NCI-H2227 treated with DMSO at 0.1 percent for 48 hours (cell line): ENCODE results near the gene MAD1L1.

Source experiments
- DNase-seq: peaks from one replicate; lab custom pipeline; 2025; lab: John Stamatoyannopoulos, UW

Gene MAD1L1

DNA sequence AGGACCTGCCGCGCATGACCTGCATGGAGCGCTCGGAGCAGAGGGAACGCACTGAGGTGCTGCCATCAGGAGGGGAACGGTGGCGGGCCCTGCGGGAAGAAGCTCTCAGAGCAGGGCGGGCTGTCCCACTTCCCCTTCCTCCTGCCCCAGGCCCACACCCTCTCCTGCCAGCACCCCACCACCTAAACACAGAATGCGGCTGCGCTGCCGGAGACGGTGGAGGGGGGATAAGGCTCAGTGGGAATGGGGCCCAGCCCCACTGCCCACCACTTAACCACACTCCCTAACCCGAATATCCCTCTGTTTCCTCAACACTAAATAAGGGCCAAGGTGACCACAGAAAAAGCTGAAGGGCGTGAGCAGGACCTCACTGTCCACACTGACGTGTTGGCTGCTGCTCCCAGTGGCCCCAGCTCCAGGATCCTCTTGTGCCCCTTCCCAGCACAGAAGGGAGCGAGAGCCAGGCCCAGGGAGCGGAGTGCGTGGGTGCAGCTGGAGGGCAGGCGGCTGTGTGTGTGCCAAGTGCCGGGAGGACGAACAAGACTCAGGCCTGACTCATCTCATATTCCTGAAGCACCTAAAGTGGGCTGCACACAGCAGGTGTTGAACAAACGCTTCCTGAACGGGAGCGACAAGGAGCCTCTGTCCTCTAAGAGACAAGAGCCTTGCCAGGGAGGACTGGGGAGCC lies 116.8 kb downstream of the MAD1L1 start:
- no peak for DNase-seq

GRCh38 chr7:2114926-2115759 lies 117.6 kb downstream of the MAD1L1 start:
- DNase-seq, result no peak

- DNase-seq, result no peak
Measured at GRCh38 chr7:2114052-2114451, 118.7 kb downstream of the MAD1L1 start.

DNA sequence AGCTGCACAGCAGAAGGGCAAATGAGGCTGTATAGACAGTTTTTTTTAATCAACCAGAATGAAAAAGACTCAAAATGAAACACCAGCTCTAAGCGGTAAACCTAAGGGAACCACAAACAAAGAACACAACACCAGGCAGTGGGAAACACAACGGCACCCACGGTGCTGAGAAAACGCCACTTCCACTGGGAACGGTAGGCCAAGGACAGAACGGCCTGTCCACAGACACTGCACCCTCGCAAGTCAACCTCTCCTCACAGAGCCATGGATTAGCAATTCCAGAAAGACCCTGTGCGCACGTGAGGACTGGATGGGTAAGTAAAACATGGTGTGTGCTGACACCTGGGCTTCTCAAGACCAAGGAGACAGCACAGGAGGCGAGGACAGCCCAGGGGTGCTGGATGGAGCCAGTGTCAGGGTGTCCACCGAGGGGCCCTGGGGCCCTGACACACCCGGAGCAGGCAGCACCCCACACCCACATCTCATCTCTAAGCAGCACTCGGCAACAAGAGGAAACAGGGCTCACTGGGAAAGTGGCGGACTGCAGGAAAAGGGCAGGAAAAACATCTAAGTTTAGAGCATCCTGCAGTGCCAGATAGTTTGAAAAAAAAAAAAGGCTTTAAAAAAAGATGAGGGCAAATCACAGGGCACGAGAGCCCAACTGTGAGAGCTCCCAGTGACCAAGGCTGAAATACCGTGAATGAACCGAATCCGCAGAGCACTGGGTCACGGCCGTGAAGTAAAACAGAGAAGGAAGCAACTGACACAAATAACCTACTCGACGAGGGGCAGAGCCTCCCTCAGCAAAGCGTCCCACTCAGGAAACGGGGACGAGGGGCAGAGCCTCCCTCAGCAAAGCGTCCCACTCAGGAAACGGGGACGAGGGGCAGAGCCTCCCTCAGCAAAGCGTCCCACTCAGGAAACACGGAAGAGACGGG lies 120.2 kb downstream of the MAD1L1 start:
- DNase-seq, result no peak

GRCh38 chr7:2111568-2111967 lies 121.2 kb downstream of the MAD1L1 start:
- DNase-seq, result no peak

DNA sequence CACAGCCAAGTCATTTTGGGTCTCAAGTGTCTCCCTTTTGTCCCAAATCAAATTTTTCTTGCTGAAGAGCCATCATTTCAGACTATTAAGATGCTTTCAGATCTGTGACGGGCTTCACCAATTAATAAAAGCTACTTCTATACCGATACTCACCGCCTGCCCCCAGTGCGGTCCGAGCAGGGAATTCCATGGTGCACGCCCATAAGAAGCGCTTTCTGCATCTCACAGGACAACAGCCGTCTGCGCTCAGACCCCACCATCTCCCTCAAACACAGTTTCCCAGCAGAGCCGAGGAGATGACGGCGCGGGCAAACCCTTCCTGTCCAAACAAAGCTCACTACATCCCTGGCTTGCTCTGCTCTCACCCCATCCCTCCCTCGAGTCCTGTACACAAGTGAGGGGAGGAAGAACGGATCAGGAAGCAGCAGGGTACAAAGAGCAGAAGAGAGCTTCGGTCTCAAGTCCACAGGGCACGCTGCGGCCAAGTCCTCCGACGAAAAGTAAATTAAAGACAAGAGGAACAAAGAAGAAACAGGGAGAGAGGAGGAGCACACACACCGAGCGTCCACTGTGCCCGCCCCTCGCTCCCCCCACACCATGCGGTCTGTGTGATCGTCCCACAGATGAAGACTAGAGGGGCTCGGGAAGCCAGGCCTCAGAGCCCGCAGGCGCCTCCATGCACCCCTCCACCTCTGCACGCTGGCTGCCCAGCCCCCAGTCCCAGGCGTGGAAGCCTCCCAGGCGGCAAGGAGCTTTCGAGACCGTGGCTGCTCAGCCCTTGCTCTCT lies 121.9 kb downstream of the MAD1L1 start:
- no peak for DNase-seq

DNA sequence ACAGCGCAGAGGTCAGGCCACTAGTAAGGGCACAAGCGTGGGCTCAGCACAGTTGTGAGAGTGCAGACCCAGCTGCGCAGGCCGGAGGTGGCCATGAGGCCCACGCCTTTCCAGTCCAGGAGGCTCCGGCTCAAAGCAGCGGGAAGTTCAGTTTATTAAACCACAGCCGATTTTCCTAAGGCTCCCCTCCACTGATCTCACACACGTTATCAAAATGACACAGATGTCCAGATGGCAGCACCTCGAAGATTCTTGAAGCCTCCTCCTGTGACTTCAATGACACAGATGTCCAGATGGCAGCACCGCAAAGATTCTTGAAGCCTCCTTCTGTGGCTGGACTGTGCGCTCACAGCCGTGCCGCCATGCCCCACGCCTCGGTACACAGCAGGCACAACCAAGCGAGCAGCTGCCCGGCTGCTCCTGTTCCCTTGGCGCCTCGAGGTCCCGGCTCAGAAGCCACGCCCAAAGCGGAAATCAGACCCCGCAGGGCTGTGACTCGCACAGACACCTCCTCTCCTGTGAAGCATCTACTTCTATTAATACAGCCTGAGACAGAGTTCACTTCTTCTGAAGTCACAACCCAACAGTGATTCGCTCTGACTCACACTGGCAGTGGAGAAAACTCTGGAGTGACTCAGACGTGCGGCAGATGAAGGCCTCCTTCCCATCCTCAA lies 122.7 kb downstream of the MAD1L1 start:
- no peak for DNase-seq

DNA sequence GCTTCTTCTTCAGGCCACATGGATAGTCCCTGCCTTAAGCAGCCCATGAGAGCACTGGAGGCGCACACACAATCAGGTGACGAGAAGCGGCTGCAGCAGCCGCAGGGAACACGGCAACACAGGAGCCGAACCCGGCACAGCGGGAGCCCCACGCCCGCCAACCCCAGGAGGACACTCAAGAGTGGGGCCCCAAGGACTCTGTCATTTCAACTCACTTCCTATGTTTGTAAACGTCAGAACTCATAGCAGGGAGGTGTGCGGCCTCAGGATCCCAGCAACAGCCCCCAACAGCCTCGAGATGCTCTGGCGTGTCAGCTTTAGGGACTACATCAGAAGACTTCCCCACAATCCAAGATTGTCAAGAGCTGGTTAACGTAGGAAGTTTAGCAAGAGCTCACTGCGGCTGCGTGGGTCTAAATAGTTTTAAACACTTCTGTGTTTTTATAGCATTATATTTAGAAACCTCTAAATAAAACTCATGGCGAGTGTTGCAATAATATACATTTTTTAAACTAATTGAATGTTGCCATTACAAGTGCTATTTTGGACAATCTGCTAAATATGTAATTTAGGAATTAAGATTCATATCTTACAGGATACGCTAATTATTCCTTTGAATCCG lies 123.4 kb downstream of the MAD1L1 start:
- DNase-seq, result no peak

DNA sequence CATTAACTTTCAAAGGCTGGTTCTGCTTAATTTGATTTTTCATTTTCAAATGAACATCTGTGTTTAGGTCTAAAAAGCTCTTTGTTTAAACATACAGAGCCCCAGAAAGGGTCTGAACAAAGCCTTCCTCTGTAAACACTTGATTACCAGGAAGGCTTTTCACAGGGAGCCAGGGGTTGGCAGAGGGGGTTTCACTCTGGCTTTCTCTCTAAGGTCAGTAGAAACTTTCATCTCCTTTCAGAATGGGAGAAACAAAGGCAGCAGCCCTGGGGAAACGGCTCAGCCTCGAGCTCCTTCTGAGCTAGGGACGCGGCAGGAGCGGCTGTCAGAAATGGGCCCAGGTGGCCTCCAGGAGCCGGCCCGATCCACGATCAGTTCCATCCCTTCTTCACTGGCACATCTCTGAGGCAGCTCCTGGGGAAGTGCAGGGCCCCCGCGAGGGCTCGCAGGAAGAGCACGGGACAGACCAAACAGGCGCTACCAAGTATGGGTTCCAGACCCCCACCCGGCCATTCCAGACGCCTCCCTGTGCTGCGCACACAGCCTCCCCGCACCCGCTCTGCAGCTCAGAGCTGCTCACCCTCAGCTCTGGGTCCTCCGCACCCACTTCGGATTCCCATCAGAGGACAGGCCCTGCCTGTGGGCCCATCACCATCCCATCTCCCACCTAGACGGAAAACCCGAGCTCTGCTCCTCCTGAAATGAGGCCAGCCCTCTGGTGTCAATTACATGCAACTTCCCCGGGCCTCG lies 124.1 kb downstream of the MAD1L1 start:
- DNase-seq, result no peak

DNA sequence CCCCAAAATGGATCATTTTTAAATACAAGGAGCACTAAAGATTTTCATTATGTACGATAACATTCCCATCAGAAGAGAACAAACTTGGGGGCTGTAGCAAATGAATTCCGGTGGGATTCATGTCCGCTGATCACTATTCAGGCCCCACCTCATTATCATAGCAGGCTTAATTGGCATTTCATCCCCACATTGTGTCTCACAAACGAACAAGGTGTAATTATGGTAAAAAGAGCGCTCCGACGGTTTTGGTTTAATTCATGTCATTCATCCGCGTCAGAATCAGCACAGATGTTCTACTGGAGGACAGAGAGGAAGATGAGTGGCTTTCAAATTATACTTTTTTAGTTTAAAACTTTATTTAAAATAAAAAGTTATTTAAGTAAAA lies 124.7 kb downstream of the MAD1L1 start:
- no peak for DNase-seq

- DNase-seq, result no peak
Measured at GRCh38 chr7:2107386-2108070, 125.2 kb downstream of the MAD1L1 start.

DNA sequence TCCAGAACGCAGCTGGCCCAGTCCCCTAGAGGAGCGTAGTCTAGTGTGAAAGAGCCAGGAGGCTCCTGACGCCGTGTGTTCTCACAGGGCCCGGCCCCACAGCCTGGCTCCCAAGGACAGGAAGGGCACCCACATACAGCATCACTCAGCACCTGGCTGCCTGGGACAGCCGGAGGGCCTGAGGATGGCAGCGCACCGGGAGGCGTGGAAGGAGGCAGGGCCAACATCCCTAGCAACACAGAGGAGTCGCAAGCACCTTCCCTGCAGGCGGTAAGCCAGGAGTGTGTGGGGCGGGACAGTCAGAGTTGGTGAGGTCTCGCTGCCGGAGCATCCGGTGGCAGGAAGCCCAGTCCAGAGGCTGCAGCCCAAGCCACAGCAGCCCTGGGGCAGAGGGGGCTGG lies 125.8 kb downstream of the MAD1L1 start:
- no peak for DNase-seq

GRCh38 chr7:2106440-2106839 lies 126.3 kb downstream of the MAD1L1 start:
- no peak for DNase-seq

GRCh38 chr7:2105917-2106316 lies 126.8 kb downstream of the MAD1L1 start:
- DNase-seq, result no peak

- DNase-seq, result no peak
Measured at GRCh38 chr7:2105280-2105679, 127.5 kb downstream of the MAD1L1 start.

GRCh38 chr7:2104716-2105115 lies 128.0 kb downstream of the MAD1L1 start:
- DNase-seq, result no peak

GRCh38 chr7:2104107-2104710 lies 128.5 kb downstream of the MAD1L1 start:
- no peak for DNase-seq

GRCh38 chr7:2103071-2103898 lies 129.5 kb downstream of the MAD1L1 start:
- no peak for DNase-seq
